Measurements from ENCODE around the gene ADCY5. TPM values are rescaled to one million over a fixed set of nuclear protein-coding genes. Genes with fewer than 3 reads are reported as not detected.

The ADCY5 gene
- total RNA-seq, 4 donors from 2014 or later: 14.0 to 86.8 (median 41.5) TPM

GRCh38 chr3:123416173-123416572, 32.7 kb downstream of the ADCY5 start:
- no peak for DNase-seq (ENCODE audit: low spot score)
- TF ChIP-seq, protein P1, sequence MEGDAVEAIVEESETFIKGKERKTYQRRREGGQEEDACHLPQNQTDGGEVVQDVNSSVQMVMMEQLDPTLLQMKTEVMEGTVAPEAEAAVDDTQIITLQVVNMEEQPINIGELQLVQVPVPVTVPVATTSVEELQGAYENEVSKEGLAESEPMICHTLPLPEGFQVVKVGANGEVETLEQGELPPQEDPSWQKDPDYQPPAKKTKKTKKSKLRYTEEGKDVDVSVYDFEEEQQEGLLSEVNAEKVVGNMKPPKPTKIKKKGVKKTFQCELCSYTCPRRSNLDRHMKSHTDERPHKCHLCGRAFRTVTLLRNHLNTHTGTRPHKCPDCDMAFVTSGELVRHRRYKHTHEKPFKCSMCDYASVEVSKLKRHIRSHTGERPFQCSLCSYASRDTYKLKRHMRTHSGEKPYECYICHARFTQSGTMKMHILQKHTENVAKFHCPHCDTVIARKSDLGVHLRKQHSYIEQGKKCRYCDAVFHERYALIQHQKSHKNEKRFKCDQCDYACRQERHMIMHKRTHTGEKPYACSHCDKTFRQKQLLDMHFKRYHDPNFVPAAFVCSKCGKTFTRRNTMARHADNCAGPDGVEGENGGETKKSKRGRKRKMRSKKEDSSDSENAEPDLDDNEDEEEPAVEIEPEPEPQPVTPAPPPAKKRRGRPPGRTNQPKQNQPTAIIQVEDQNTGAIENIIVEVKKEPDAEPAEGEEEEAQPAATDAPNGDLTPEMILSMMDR (IDR thresholded peaks at IDR 0.05): no peak
- no peak for ATAC-seq (ENCODE audit: low FRiP score)

GRCh38 chr3:123414973-123415775, 33.7 kb downstream of the ADCY5 start:
- ATAC-seq (ENCODE audit: low FRiP score): no peak
- DNase-seq (ENCODE audit: low spot score): no peak
- TF ChIP-seq, protein P1 (IDR thresholded peaks at IDR 0.05): no peak

DNA sequence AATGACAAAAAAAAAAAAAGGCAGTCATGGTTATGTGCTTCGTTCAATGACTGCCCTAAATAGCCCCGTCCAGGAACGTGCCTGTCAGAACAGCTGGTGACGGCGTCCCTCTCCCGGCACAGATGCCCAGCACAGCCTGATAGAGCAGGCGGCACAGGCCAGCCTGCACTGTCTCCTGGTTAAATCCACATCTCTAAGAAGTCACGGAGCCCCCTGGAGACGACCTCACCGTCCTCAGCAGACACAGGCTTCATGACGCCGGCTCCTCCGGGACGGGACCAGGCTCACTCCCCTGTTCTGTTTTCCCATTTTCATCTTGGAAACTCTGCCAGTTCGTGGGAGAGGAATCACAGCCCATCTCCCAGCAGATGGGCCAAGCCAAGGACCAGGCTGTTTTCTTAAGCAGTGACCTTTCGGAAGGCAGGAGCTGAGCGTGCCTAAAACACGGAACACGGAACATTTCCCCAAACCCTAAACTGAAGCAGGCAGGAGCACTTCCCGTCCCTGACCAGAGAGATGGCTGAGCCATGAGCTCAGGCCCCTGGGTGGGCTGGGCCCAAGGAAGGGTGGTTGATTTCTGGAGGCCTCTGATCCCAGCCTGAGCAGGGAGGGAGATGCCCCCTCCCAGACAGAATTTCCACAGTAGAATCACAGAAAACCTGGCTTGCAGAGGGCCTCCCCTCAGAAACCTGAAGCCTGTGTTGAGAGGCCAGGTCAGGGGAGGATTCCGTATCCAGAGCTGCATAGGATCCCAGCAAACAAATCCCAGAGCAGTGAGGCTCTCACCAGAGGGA, 35.9 kb downstream of the ADCY5 start:
- ATAC-seq (ENCODE audit: low FRiP score): peak; percentile 26
- DNase-seq (ENCODE audit: low spot score): no peak
- TF ChIP-seq, protein P1 (IDR thresholded peaks at IDR 0.05): no peak

DNA sequence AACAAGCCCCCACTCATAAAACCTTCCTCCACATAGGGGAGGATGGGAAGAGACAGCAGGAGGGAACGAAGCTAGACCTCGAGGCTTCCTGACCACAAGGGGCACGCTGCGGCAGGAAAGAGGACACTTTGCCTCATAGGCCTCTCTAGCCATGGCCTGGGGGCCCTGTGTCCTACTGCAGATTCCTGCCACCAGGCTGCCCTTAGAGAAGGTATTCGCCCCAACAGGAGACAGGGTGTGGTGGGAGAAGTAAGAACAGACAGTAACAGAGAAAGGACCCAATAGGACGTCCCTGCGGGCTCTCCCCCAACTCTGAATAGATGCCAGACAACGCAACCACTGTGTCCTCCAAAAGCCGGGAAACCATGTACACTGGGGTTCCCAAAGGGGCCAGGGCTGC, 36.8 kb downstream of the ADCY5 start:
- ATAC-seq (ENCODE audit: low FRiP score): no peak
- TF ChIP-seq, protein P1 (IDR thresholded peaks at IDR 0.05): no peak

GRCh38 chr3:123411340-123412040, 37.4 kb downstream of the ADCY5 start:
- TF ChIP-seq, protein P1 (IDR thresholded peaks at IDR 0.05): no peak
- DNase-seq (ENCODE audit: low spot score) (no peak), ATAC-seq (ENCODE audit: low FRiP score) (no peak)

More for the DNA sequence above, 36.8 kb downstream of the ADCY5 start:
- DNase-seq (ENCODE audit: low spot score): no peak

- no peak for DNase-seq (ENCODE audit: low spot score)
- TF ChIP-seq, protein P1 (IDR thresholded peaks at IDR 0.05): no peak
- ATAC-seq (ENCODE audit: low FRiP score): no peak
Observed at GRCh38 chr3:123410149-123410515, 38.8 kb downstream of the ADCY5 start.
